HepG2 (cell line): Measurements from ENCODE around the gene REM2. TPM values are rescaled to one million over a fixed set of nuclear protein-coding genes. Genes with fewer than 3 reads are reported as not detected.

Source experiments
- ATAC-seq: fragments of 200-7000 bp; cut with Tn5 transposase; 3 replicates; pipeline ENCODE4 v1.9.1; 2020; ENCODE audit warnings: mild to moderate bottlenecking, moderate library complexity
- BruUV-seq: library from RNA; stranded (reverse); fragments of 400-500 nt; replicated peaks from 2 replicates; lab custom pipeline; 2021; lab: Mats Ljungman, UMichigan
- CTCF ChIA-PET: fragments of 300-600 bp; formaldehyde crosslinking; extraction: SDS; loops from one replicate; lab custom pipeline; 2021; ENCODE audit warnings: low total read pairs, inconsistent platforms, low intra/inter-chr PET ratio; lab: Yijun Ruan, JAX
- POLR2A ChIA-PET: fragments of 350-600 bp; sonication (Branson Sonifier 250); formaldehyde crosslinking; loops from one replicate; lab custom pipeline; 2020; ENCODE audit warnings: antibody characterized with exemption, inconsistent platforms; lab: Yijun Ruan, JAX
- DNase-seq: peaks from one replicate; pipeline ENCODE4 v3.0.0-alpha.2; 2015; ENCODE audit warnings: low spot score
- FAIRE-seq: peaks from 3 replicates; lab custom pipeline; 2011; peaks lifted over from hg19 to GRCh38; lab: Jason Lieb, UNC
- H2AFZ ChIP-seq: one replicate; pipeline ENCODE4 v1.6.1; 2011; ENCODE audit warnings: low read length, inconsistent platforms
- H3K27ac ChIP-seq: fragments of 300-600 bp; 3 replicates; pipeline ENCODE4 v1.8.0; 2011; ENCODE audit warnings: mixed run types, mild to moderate bottlenecking, mixed read lengths, low read length, inconsistent platforms; ENCODE audit not compliant: insufficient read depth; ENCODE audit errors: extremely low read length
- H3K27me3 ChIP-seq, 2 experiments: fragments of 200-600 bp in 1 of 2; 2 replicates in 1 of 2; 3 replicates in 1 of 2; pipeline versions ENCODE4 v1.6.0 to v1.8.0; 2011; ENCODE audit warnings: low read length in 2 of 2, mild to moderate bottlenecking in 2 of 2, moderate library complexity in 2 of 2, inconsistent platforms in 1 of 2; ENCODE audit not compliant: insufficient read depth in 2 of 2, control insufficient read depth in 1 of 2
- H3K36me3 ChIP-seq, 2 experiments: fragments of 200-600 bp in 1 of 2; replicated peaks in 1 of 2; 2 replicates in 1 of 2; 3 replicates in 1 of 2; pipeline versions ENCODE4 v1.5.1 to v1.8.0; 2011; ENCODE audit warnings: low read length in 2 of 2, inconsistent platforms in 1 of 2; ENCODE audit not compliant: insufficient read depth in 2 of 2, control insufficient read depth in 1 of 2
- H3K4me1 ChIP-seq: 2 replicates; pipeline ENCODE4 v1.5.1; 2012; ENCODE audit warnings: low read length, inconsistent platforms; ENCODE audit not compliant: insufficient read depth
- H3K4me2 ChIP-seq: 2 replicates; pipeline ENCODE4 v1.6.0; 2011; ENCODE audit warnings: low read depth, low read length, inconsistent platforms
- H3K4me3 ChIP-seq, 3 experiments: fragments of 200-600 bp in 1 of 3; sonication (generic), shearing (Covaris generic) in 1 of 3; replicated peaks in 1 of 3; 2 replicates each; pipeline ENCODE4 v1.5.1; 2011 to 2016; ENCODE audit warnings: low read length in 3 of 3, inconsistent platforms in 2 of 3, low read depth in 2 of 3, mild to moderate bottlenecking in 2 of 3, control low read depth in 1 of 3, mixed read lengths in 1 of 3; ENCODE audit not compliant: insufficient read depth in 1 of 3
- H3K79me2 ChIP-seq: one replicate; pipeline ENCODE4 v1.6.1; 2011; ENCODE audit warnings: low read length, inconsistent platforms; ENCODE audit not compliant: insufficient read depth
- H3K9ac ChIP-seq: 2 replicates; pipeline ENCODE4 v1.6.0; 2011; ENCODE audit warnings: mild to moderate bottlenecking, low read depth, low read length, inconsistent platforms; ENCODE audit not compliant: insufficient read depth
- H3K9me3 ChIP-seq: 2 replicates; pipeline ENCODE4 v1.5.1; 2012; ENCODE audit warnings: mild to moderate bottlenecking, low read length
- H4K20me1 ChIP-seq: 2 replicates; pipeline ENCODE4 v1.6.0; 2011; ENCODE audit warnings: inconsistent platforms, mild to moderate bottlenecking, low read length, moderate library complexity; ENCODE audit not compliant: insufficient read depth
- ATF1 ChIP-seq: IDR thresholded peaks from 2 replicates; pipeline ENCODE4 v1.6.1; 2016; ENCODE audit warnings: mild to moderate bottlenecking, control low read depth
- BRD4 ChIP-seq: sonication (generic); formaldehyde crosslinking; IDR thresholded peaks from 2 replicates; pipeline ENCODE4 v1.4.0; 2020; ENCODE audit warnings: missing genetic modification reagents
- HOXA3 ChIP-seq: sonication (generic); formaldehyde crosslinking; IDR thresholded peaks from 2 replicates; pipeline ENCODE4 v1.5.0; 2020; ENCODE audit warnings: missing genetic modification reagents
- LRRFIP1 ChIP-seq: sonication (generic); formaldehyde crosslinking; conservative IDR thresholded peaks from 2 replicates; pipeline ENCODE4 v1.4.0; 2020; ENCODE audit warnings: missing genetic modification reagents
- MXD1 ChIP-seq: sonication (generic); formaldehyde crosslinking; IDR thresholded peaks from 2 replicates; pipeline ENCODE4 v1.4.0; 2020; ENCODE audit warnings: mild to moderate bottlenecking, missing genetic modification reagents
- NFKB2 ChIP-seq: sonication (generic); formaldehyde crosslinking; IDR thresholded peaks from 2 replicates; pipeline ENCODE4 v1.4.0; 2020; ENCODE audit warnings: missing genetic modification reagents, borderline replicate concordance
- PRMT3 ChIP-seq: sonication (generic); formaldehyde crosslinking; IDR thresholded peaks from 2 replicates; pipeline ENCODE4 v1.8.1; 2022; ENCODE audit warnings: low read depth, mild to moderate bottlenecking, moderate library complexity, missing genetic modification reagents, borderline replicate concordance
- SAFB2 ChIP-seq: sonication (generic); formaldehyde crosslinking; IDR thresholded peaks from 2 replicates; pipeline ENCODE4 v1.5.1; 2020; ENCODE audit warnings: missing genetic modification reagents, low read depth, mild to moderate bottlenecking, borderline replicate concordance
- ZFX ChIP-seq: sonication (generic); formaldehyde crosslinking; IDR thresholded peaks from 2 replicates; pipeline ENCODE4 v1.4.0; 2020; ENCODE audit warnings: mild to moderate bottlenecking, low read depth, missing genetic modification reagents, moderate library complexity
- ZNF138 ChIP-seq: sonication (generic); formaldehyde crosslinking; IDR thresholded peaks from 2 replicates; pipeline ENCODE4 v1.5.0; 2020; ENCODE audit warnings: mild to moderate bottlenecking, low read depth, missing genetic modification reagents
- ZNF512B ChIP-seq: sonication (generic); formaldehyde crosslinking; IDR thresholded peaks from 2 replicates; pipeline ENCODE4 v1.5.1; 2020; ENCODE audit warnings: missing genetic modification reagents, mild to moderate bottlenecking, borderline replicate concordance
- WGBS: methylation state at CpG from one replicate; pipeline ENCODE4 v1.1.6; 2017; ENCODE audit warnings: low lambda C conversion rate; 5-methylcytosine and 5-hydroxymethylcytosine counted together
- in situ Hi-C: cut with HindIII; loops from 2 replicates; pipeline ENCODE4 v1.10.0; 2017; ENCODE audit warnings: low pct_unique_long_range_greater_than_20kb; ENCODE audit not compliant: extremely low pct_ligation_motif_present
- intact Hi-C: fragments of 100-400 bp; cut with micrococcal nuclease; formaldehyde crosslinking; loops from one replicate; pipeline ENCODE4 v1.10.0; 2022; ENCODE audit not compliant: unreplicated experiment
- polyA plus RNA-seq, 8 experiments: library from polyadenylated mRNA; depleted of rRNA in 3 of 8; stranded (reverse) in 7 of 8; unstranded in 1 of 8; fragments of >200 nt; fragmentation: Illumina TruSeq in 4 of 8; extraction: Trizol in 4 of 8; gene quantifications; 2 replicates each; pipeline versions ENCODE4 v1.2.1 to v1.2.3, GENCODE V29; 2011 to 2016; ENCODE audit warnings: low read depth in 4 of 8, missing spikeins in 1 of 8, mixed read lengths in 1 of 8; ENCODE audit not compliant: insufficient read depth in 1 of 8
- total RNA-seq, 5 experiments: library from RNA; depleted of rRNA; stranded (reverse); fragments of >200 nt; fragmentation: Illumina TruSeq; extraction: Trizol; gene quantifications; 2 replicates each; pipeline ENCODE4 v1.2.3, GENCODE V29; 2016; ENCODE audit warnings: low read depth in 1 of 5
- TF ChIP-seq, protein P1 (sequence below): sonication (generic); formaldehyde crosslinking; IDR thresholded peaks from 2 replicates; pipeline ENCODE4 v1.8.1; 2023; ENCODE audit warnings: missing genetic modification reagents, inconsistent platforms, borderline replicate concordance
- TF ChIP-seq, protein P2 (sequence below): IDR thresholded peaks from 2 replicates; pipeline ENCODE4 v1.6.1; 2016; ENCODE audit warnings: mild to moderate bottlenecking, missing biosample characterization, missing genetic modification reagents

The REM2 gene
- total and polyA plus RNA-seq, 2 of the 13 experiments (the other 11 are each of a cell fraction or from before 2014, with no cell fraction given) = 0.20 TPM; not detected in 1

GRCh38 chr14:22875003-22875747 lies 7.8 kb upstream of the REM2 start (continued):
- TF ChIP-seq ZNF512B = no peak
- TF ChIP-seq HOXA3 (CRISPR knock-in tag) = 0 out of 2 replicates have a peak, but pooled peaks have one; percentile 16
- 0 out of 2 replicates have a peak, but pooled peaks have one; percentile 40 for TF ChIP-seq NFKB2 (CRISPR knock-in tag)
- TF ChIP-seq SAFB2 (CRISPR knock-in tag) = 0 out of 2 replicates have a peak, but pooled peaks have one; percentile 20
- peak; percentile 36; the same call in 1 of the 2 replicates for TF ChIP-seq BRD4

- WGBS = 96% methylated on average over 20 of the region's 20 CpGs
- Histone ChIP-seq H3K4me2 (no peak overlapping the region), H3K4me3 (no peak overlapping the region), H2AFZ (no peak overlapping the region), H3K27me3 (no peaks in the 10 kb centered on the region; a peak in 1 of 5 replicates), H3K36me3 (peaks cover 14% of the 10 kb centered on the region in 2 experiments; a peak in 4 of 5 replicates), H3K4me1 (peaks cover 27% of the 10 kb centered on the region), H4K20me1 (no peaks in the 10 kb centered on the region; the same call in 1 of the 2 replicates), H3K27ac (no peak overlapping the region), H3K9ac (no peak overlapping the region), H3K9me3 (no peaks in the 10 kb centered on the region), H3K79me2 (no peaks in the 10 kb centered on the region)
- no peak for DNase-seq
- ATAC-seq = no peak
- CTCF ChIA-PET = no interaction called here
- no peak for FAIRE-seq
- POLR2A ChIA-PET = no interaction called here
- intact Hi-C loops (no loop called here), in situ Hi-C loops (no loop called here)
- no TSS peak for BruUV-seq
- TF ChIP-seq PRMT3 (no peak), ZFX (CRISPR knock-in tag) (no peak), ATF1 (CRISPR knock-in tag) (no peak), MXD1 (CRISPR knock-in tag) (0 out of 2 replicates have a peak, but pooled peaks have one; percentile 15), ZNF138 (no peak), LRRFIP1 (CRISPR knock-in tag) (no peak)
- TF ChIP-seq, protein P1, sequence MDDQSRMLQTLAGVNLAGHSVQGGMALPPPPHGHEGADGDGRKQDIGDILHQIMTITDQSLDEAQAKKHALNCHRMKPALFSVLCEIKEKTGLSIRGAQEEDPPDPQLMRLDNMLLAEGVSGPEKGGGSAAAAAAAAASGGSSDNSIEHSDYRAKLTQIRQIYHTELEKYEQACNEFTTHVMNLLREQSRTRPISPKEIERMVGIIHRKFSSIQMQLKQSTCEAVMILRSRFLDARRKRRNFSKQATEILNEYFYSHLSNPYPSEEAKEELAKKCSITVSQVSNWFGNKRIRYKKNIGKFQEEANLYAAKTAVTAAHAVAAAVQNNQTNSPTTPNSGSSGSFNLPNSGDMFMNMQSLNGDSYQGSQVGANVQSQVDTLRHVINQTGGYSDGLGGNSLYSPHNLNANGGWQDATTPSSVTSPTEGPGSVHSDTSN (CRISPR knock-in tag) = no peak
- TF ChIP-seq, protein P2, sequence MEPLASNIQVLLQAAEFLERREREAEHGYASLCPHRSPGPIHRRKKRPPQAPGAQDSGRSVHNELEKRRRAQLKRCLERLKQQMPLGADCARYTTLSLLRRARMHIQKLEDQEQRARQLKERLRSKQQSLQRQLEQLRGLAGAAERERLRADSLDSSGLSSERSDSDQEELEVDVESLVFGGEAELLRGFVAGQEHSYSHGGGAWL = 0 out of 2 replicates have a peak, but pooled peaks have one; percentile 18
Observed at GRCh38 chr14:22875748-22876319, 7.2 kb upstream of the REM2 start.
